DOHH2 (cell line): ENCODE results near the gene HOXB6.

Experiments
- EZH2phosphoT487 ChIP-seq: fragments of 200-600 bp; sonication (generic); IDR thresholded peaks from 2 replicates; pipeline ENCODE4 v1.6.1; 2017; ENCODE audit warnings: borderline replicate concordance, mild to moderate bottlenecking, antibody characterized with exemption, low read length, moderate library complexity, mixed read lengths
- TF ChIP-seq, protein P1 (sequence below): fragments of 200-600 bp; sonication (generic); IDR thresholded peaks from one replicate; pipeline ENCODE4 v1.5.1; 2014; ENCODE audit warnings: antibody characterized with exemption, mild to moderate bottlenecking, low read depth, low read length; ENCODE audit not compliant: poor library complexity, severe bottlenecking

- TF ChIP-seq, protein P1, sequence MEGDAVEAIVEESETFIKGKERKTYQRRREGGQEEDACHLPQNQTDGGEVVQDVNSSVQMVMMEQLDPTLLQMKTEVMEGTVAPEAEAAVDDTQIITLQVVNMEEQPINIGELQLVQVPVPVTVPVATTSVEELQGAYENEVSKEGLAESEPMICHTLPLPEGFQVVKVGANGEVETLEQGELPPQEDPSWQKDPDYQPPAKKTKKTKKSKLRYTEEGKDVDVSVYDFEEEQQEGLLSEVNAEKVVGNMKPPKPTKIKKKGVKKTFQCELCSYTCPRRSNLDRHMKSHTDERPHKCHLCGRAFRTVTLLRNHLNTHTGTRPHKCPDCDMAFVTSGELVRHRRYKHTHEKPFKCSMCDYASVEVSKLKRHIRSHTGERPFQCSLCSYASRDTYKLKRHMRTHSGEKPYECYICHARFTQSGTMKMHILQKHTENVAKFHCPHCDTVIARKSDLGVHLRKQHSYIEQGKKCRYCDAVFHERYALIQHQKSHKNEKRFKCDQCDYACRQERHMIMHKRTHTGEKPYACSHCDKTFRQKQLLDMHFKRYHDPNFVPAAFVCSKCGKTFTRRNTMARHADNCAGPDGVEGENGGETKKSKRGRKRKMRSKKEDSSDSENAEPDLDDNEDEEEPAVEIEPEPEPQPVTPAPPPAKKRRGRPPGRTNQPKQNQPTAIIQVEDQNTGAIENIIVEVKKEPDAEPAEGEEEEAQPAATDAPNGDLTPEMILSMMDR: no peak
- TF ChIP-seq EZH2phosphoT487: no peak
These were observed 22.4 kb upstream of the HOXB6 start for GRCh38 chr17:48627118-48627597.
